GM12878 (cell line): ENCODE results near the gene GEMIN5. TPM values are rescaled to one million over a fixed set of nuclear protein-coding genes. Genes with fewer than 3 reads are reported as not detected.

ENCODE experiments used
- ATAC-seq: fragments of 200-7000 bp; cut with Tn5 transposase; 3 replicates; pipeline ENCODE4 v1.9.1; 2020; ENCODE audit warnings: mild to moderate bottlenecking, moderate library complexity
- BruUV-seq: library from RNA; stranded (reverse); fragments of 400-500 nt; replicated peaks from 2 replicates; lab custom pipeline; 2021; lab: Mats Ljungman, UMichigan
- CTCF ChIA-PET: fragments of 300-600 bp; sonication (Branson Sonifier 250); formaldehyde crosslinking; extraction: SDS; loops from one replicate; lab custom pipeline; 2021; ENCODE audit warnings: inconsistent platforms; lab: Yijun Ruan, JAX
- POLR2A ChIA-PET: fragments of 350-600 bp; formaldehyde crosslinking; extraction: SDS; loops from one replicate; lab custom pipeline; 2021; ENCODE audit warnings: inconsistent platforms; lab: Charles Lee
- RAD21 ChIA-PET: fragments of 300-600 bp; sonication (Branson Sonifier 250); formaldehyde crosslinking; loops from one replicate; lab custom pipeline; 2023; ENCODE audit warnings: antibody characterized with exemption; ENCODE audit not compliant: unreplicated experiment; lab: Charles Lee
- SMC1A ChIA-PET: fragments of 300-600 bp; sonication (Branson Sonifier 250); formaldehyde crosslinking; loops from one replicate; lab custom pipeline; 2023; ENCODE audit not compliant: unreplicated experiment, uncharacterized antibody; lab: Charles Lee
- DNase-seq: peaks from one replicate; pipeline ENCODE4 v3.0.0-alpha.2; 2011; ENCODE audit warnings: low read depth, low spot score
- FAIRE-seq: peaks from 3 replicates; lab custom pipeline; 2011; peaks lifted over from hg19 to GRCh38; lab: Jason Lieb, UNC
- H2AFZ ChIP-seq: 2 replicates; pipeline ENCODE4 v1.6.0; 2011; ENCODE audit warnings: low read depth, low read length, control low read depth; ENCODE audit not compliant: control insufficient read depth
- H3K27ac ChIP-seq: 2 replicates; pipeline ENCODE4 v1.5.1; 2011; ENCODE audit warnings: control low read depth; ENCODE audit not compliant: control insufficient read depth, insufficient read depth
- H3K27me3 ChIP-seq, 2 experiments: replicated peaks in 1 of 2; 2 replicates each; pipeline versions ENCODE4 v1.6.0 to v1.6.1; 2011; ENCODE audit warnings: low read length in 1 of 2; ENCODE audit not compliant: control insufficient read depth in 2 of 2, insufficient read depth in 2 of 2
- H3K36me3 ChIP-seq, 2 experiments: 2 replicates each; pipeline ENCODE4 v1.5.1; 2011; ENCODE audit warnings: low read length in 1 of 2; ENCODE audit not compliant: control insufficient read depth in 2 of 2, insufficient read depth in 2 of 2
- H3K4me1 ChIP-seq: 2 replicates; pipeline ENCODE4 v1.6.1; 2011; ENCODE audit warnings: mild to moderate bottlenecking, low read length, moderate library complexity, mixed read lengths; ENCODE audit not compliant: control insufficient read depth, insufficient read depth
- H3K4me2 ChIP-seq: 2 replicates; pipeline ENCODE4 v1.6.0; 2011; ENCODE audit warnings: control low read depth; ENCODE audit not compliant: control insufficient read depth, insufficient read depth
- H3K4me3 ChIP-seq: fragments of 200-600 bp; sonication (generic); 2 replicates; pipeline ENCODE4 v1.5.1; 2016
- H3K79me2 ChIP-seq: 2 replicates; pipeline ENCODE4 v1.6.0; 2011; ENCODE audit warnings: low read length; ENCODE audit not compliant: control insufficient read depth, insufficient read depth
- H3K9ac ChIP-seq: 2 replicates; pipeline ENCODE4 v1.8.0; 2011; ENCODE audit warnings: low read length, control low read depth, mixed read lengths; ENCODE audit not compliant: control insufficient read depth, insufficient read depth
- H3K9me3 ChIP-seq: replicated peaks from 3 replicates; pipeline ENCODE4 v1.5.1; 2011; ENCODE audit warnings: mild to moderate bottlenecking, low read length; ENCODE audit not compliant: control insufficient read depth, insufficient read depth
- H4K20me1 ChIP-seq: 2 replicates; pipeline ENCODE4 v1.6.0; 2011; ENCODE audit not compliant: control insufficient read depth, insufficient read depth
- BCL3 ChIP-seq: IDR thresholded peaks from 2 replicates; pipeline ENCODE4 v1.6.1; 2011; ENCODE audit warnings: borderline replicate concordance, low read depth, mild to moderate bottlenecking, moderate library complexity, low read length; ENCODE audit not compliant: insufficient read depth, poor library complexity, severe bottlenecking
- CBX3 ChIP-seq: fragments of 200-600 bp; sonication (generic); IDR thresholded peaks from 2 replicates; pipeline ENCODE4 v1.6.1; 2016; ENCODE audit warnings: low read depth, borderline replicate concordance
- ETV6 ChIP-seq, 2 experiments: fragments of 450-650 bp in 1 of 2; IDR thresholded peaks in 1 of 2; conservative IDR thresholded peaks in 1 of 2; 2 replicates each; pipeline ENCODE4 v1.6.1; 2014; ENCODE audit warnings: antibody characterized with exemption in 1 of 2, borderline replicate concordance in 1 of 2, low read depth in 1 of 2, mild to moderate bottlenecking in 1 of 2, moderate library complexity in 1 of 2
- KLF5 ChIP-seq: fragments of 450-650 bp; IDR thresholded peaks from 2 replicates; pipeline ENCODE4 v1.6.1; 2014; ENCODE audit warnings: mild to moderate bottlenecking; ENCODE audit not compliant: partially characterized antibody
- NBN ChIP-seq: fragments of 450-650 bp; IDR thresholded peaks from 2 replicates; pipeline ENCODE4 v1.6.1; 2016
- NFIC ChIP-seq: IDR thresholded peaks from 2 replicates; pipeline ENCODE4 v1.6.1; 2012; ENCODE audit warnings: low read depth, mild to moderate bottlenecking, inconsistent platforms, low read length, moderate library complexity
- NFYA ChIP-seq: IDR thresholded peaks from 2 replicates; pipeline ENCODE4 v1.6.1; 2011; ENCODE audit warnings: low read depth, mild to moderate bottlenecking, low read length, improper control_type of control experiment, borderline replicate concordance
- NRF1 ChIP-seq: conservative IDR thresholded peaks from 2 replicates; pipeline ENCODE4 v1.6.1; 2011; ENCODE audit warnings: mild to moderate bottlenecking, low read depth, low read length, improper control_type of control experiment
- PAX5 ChIP-seq: IDR thresholded peaks from 2 replicates; pipeline ENCODE4 v1.6.1; 2011; ENCODE audit warnings: low read depth, low read length, borderline replicate concordance
- REST ChIP-seq: IDR thresholded peaks from 2 replicates; pipeline ENCODE4 v1.6.1; 2012; ENCODE audit warnings: mild to moderate bottlenecking, low read depth, low read length
- TARDBP ChIP-seq: IDR thresholded peaks from 2 replicates; pipeline ENCODE4 v1.6.1; 2016; ENCODE audit warnings: borderline replicate concordance
- ZBTB33 ChIP-seq: fragments of 450-650 bp; IDR thresholded peaks from 2 replicates; pipeline ENCODE4 v1.6.1; 2017; ENCODE audit warnings: mild to moderate bottlenecking
- WGBS: methylation state at CpG from one replicate; pipeline ENCODE4 v1.1.6; 2016; ENCODE audit warnings: low lambda C conversion rate; ENCODE audit not compliant: insufficient replicate concordance, insufficient coverage; ENCODE audit errors: missing lambda C conversion rate; 5-methylcytosine and 5-hydroxymethylcytosine counted together
- in situ Hi-C: fragments of 300-500 bp; cut with MboI; formaldehyde crosslinking; loops from 9 replicates; pipeline ENCODE4 v1.14.3; 2018; ENCODE audit warnings: mixed read lengths
- intact Hi-C: fragments of 100-400 bp; cut with micrococcal nuclease; formaldehyde crosslinking; loops from one replicate; pipeline ENCODE4 v1.14.2; 2022; ENCODE audit not compliant: unreplicated experiment
- polyA plus RNA-seq, 11 experiments: library from polyadenylated mRNA; depleted of rRNA in 4 of 11; unstranded in 6 of 11; stranded (reverse) in 5 of 11; fragments of >200 nt; fragmentation: Nextera tagmentation in 4 of 11; fragmentation: Illumina TruSeq in 1 of 11; extraction: Ambion mirVana in 4 of 11; extraction: Trizol in 1 of 11; gene quantifications; 1 replicate in 1 of 11; 2 replicates in 10 of 11; pipeline versions ENCODE4 v1.2.1 to v1.2.3, GENCODE V29; 2011 to 2016; ENCODE audit warnings: inconsistent platforms in 2 of 11, missing spikeins in 2 of 11, low read depth in 1 of 11
- total RNA-seq, 4 experiments: library from RNA; depleted of rRNA in 3 of 4; stranded (reverse); fragments of >200 nt in 3 of 4; fragmentation: Illumina TruSeq in 1 of 4; extraction: Trizol in 1 of 4; gene quantifications; 2 replicates each; pipeline versions ENCODE4 v1.2.1 to v1.2.3, GENCODE V29; 2013 to 2021
- TF ChIP-seq, protein P1 (sequence below): fragments of 450-650 bp; formaldehyde crosslinking; IDR thresholded peaks from 2 replicates; pipeline ENCODE4 v1.5.0; 2022; ENCODE audit warnings: mild to moderate bottlenecking, missing genetic modification characterization

The GEMIN5 gene
- total and polyA plus RNA-seq, 10 of the 15 experiments (the other 5 are each of a cell fraction or from before 2014, with no cell fraction given) = 6.3 to 29.8 (median 23.3) TPM

GRCh38 chr5:154901913-154902312, 36.1 kb downstream of the GEMIN5 start:
- H3K27ac ChIP-seq = no peak overlapping the region
- ChIA-PET POLR2A (interaction anchor here (0.6 to 0.9 kb wide), 2 partner anchors 33 to 247 kb away, joined by 3 read pairs; no protein-coding TSS in a partner anchor), CTCF (interaction anchor here (0.7 kb wide), 1 partner anchor 1364 kb away, joined by 3 read pairs; no protein-coding TSS in a partner anchor), RAD21 (no interaction called here), SMC1A (interaction anchor here (1.9 kb wide), 1 partner anchor 9 kb away, joined by 6 read pairs; no protein-coding TSS in a partner anchor)
- H3K27me3 ChIP-seq = no peaks in the 10 kb centered on the region
- no peaks in the 10 kb centered on the region for H3K9me3 ChIP-seq
- H3K79me2 ChIP-seq = no peaks in the 10 kb centered on the region
- in situ Hi-C loops = no loop called here
- DNase-seq = no peak
- FAIRE-seq = no peak
- no peak for ATAC-seq
- no TSS peak for BruUV-seq
- no peak for TF ChIP-seq ETV6 (conservative IDR thresholded peaks at IDR 0.05 in 1 of 2, IDR thresholded peaks at IDR 0.05 in 1 of 2; ENCODE audit: borderline replicate concordance in 1 of 2, low read depth in 1 of 2)
- no peak for TF ChIP-seq CBX3
- TF ChIP-seq ZBTB33 = no peak
- no peak for TF ChIP-seq NFIC
- no peak for TF ChIP-seq TARDBP
- TF ChIP-seq PAX5 = no peak
- TF ChIP-seq NRF1 = no peak
- no peak for TF ChIP-seq BCL3
- TF ChIP-seq NFYA = no peak
- no peak for TF ChIP-seq REST
- TF ChIP-seq, protein P1, sequence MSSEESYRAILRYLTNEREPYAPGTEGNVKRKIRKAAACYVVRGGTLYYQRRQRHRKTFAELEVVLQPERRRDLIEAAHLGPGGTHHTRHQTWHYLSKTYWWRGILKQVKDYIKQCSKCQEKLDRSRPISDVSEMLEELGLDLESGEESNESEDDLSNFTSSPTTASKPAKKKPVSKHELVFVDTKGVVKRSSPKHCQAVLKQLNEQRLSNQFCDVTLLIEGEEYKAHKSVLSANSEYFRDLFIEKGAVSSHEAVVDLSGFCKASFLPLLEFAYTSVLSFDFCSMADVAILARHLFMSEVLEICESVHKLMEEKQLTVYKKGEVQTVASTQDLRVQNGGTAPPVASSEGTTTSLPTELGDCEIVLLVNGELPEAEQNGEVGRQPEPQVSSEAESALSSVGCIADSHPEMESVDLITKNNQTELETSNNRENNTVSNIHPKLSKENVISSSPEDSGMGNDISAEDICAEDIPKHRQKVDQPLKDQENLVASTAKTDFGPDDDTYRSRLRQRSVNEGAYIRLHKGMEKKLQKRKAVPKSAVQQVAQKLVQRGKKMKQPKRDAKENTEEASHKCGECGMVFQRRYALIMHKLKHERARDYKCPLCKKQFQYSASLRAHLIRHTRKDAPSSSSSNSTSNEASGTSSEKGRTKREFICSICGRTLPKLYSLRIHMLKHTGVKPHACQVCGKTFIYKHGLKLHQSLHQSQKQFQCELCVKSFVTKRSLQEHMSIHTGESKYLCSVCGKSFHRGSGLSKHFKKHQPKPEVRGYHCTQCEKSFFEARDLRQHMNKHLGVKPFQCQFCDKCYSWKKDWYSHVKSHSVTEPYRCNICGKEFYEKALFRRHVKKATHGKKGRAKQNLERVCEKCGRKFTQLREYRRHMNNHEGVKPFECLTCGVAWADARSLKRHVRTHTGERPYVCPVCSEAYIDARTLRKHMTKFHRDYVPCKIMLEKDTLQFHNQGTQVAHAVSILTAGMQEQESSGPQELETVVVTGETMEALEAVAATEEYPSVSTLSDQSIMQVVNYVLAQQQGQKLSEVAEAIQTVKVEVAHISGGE (CRISPR knock-in tag) = no peak
- no peak for TF ChIP-seq KLF5
- no peak for TF ChIP-seq NBN
- intact Hi-C loops = no loop called here
- H2AFZ ChIP-seq = no peak overlapping the region
- no peak overlapping the region for H3K9ac ChIP-seq
- peaks cover 4 to 21% of the 10 kb centered on the region in 2 experiments for H3K36me3 ChIP-seq
- no peak overlapping the region for H3K4me2 ChIP-seq
- WGBS = 98% methylated on average over 6 of the region's 6 CpGs
- no peak overlapping the region for H3K4me3 ChIP-seq
- H4K20me1 ChIP-seq = no peaks in the 10 kb centered on the region
- H3K4me1 ChIP-seq = no peaks in the 10 kb centered on the region
